Activated naive CD4-positive, alpha-beta T cell treated with anti-CD3 and anti-CD28 coated beads, Interleukin-2, amount 10 ng/mL, durations not matched to agents 7 days and 5 days (primary cell): Measurements from ENCODE around the gene HUS1B.

ENCODE experiments used
- CTCF ChIA-PET: fragments of 350-600 bp; sonication (Branson Sonifier 250); formaldehyde crosslinking; loops from one replicate; lab custom pipeline; 2021; ENCODE audit warnings: antibody characterized with exemption; lab: Charles Lee
- DNase-seq: peaks from one replicate; pipeline ENCODE4 v3.0.0-alpha.2; 2020
- H3K27ac Mint-ChIP-seq: one replicate; pipeline ENCODE4 v1.8.0; 2021; ENCODE audit warnings: mild to moderate bottlenecking, moderate library complexity, mixed read lengths
- H3K27me3 Mint-ChIP-seq: one replicate; pipeline ENCODE4 v1.8.0; 2021; ENCODE audit warnings: mild to moderate bottlenecking, mixed read lengths
- H3K36me3 Mint-ChIP-seq: one replicate; pipeline ENCODE4 v1.8.0; 2021; ENCODE audit warnings: mixed read lengths
- H3K4me1 Mint-ChIP-seq: one replicate; pipeline ENCODE4 v1.8.0; 2021; ENCODE audit warnings: mixed read lengths
- H3K4me3 Mint-ChIP-seq: one replicate; pipeline ENCODE4 v1.8.0; 2021; ENCODE audit warnings: mild to moderate bottlenecking, moderate library complexity, mixed read lengths
- H3K9me3 Mint-ChIP-seq: one replicate; pipeline ENCODE4 v1.8.0; 2021; ENCODE audit warnings: mixed read lengths

The HUS1B gene

DNA sequence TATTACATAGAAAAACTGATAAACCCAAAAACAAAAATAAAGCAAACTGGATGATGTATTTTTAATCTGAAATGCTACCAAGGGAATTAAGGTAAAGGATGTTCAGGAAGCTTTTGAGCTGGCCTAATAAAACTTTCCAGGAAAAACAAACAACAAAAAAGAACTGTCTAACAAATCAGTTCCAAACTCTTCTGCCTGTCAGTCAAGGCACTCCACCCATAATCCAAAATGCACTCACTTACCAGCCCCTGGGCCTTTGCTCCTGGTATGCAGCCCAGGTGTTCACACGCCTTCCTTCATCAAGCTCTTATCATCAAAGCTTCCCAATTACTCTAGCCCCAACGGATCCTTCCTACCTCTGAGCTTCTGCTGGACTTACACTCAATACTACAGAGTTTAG lies 32.3 kb upstream of the HUS1B start:
- Mint-ChIP-seq H3K27me3 (no peaks in the 10 kb centered on the region), H3K36me3 (peaks cover 12% of the 10 kb centered on the region), H3K4me1 (peaks cover 43% of the 10 kb centered on the region), H3K4me3 (no peak overlapping the region), H3K27ac (no peak overlapping the region), H3K9me3 (no peaks in the 10 kb centered on the region)
- no peak for DNase-seq
- CTCF ChIA-PET: interaction anchor here (0.6 to 1.5 kb wide), 3 partner anchors 9 to 31 kb away, joined by 3 read pairs; no protein-coding TSS in a partner anchor

DNA sequence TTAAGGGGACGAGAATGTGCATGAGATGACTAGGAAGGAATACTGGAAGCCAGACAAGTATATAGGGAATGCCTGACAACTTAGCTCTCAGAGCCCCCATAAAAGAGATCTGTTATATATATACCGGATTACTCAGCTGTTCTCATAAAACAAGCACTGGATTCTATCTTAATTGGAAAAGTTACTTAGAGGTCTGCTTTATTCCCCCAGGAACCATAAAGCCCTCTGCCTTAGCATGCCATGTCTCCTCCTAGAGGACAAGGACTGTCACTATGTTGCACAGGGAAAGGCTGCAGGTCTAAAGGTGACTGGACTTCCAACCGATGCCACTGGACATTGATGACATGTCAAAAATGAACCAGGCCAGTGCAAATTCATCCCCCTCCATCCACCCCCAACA lies 29.6 kb upstream of the HUS1B start:
- no peaks in the 10 kb centered on the region for H3K9me3 Mint-ChIP-seq
- no peak overlapping the region for H3K4me3 Mint-ChIP-seq
- H3K27ac Mint-ChIP-seq: no peak overlapping the region
- H3K36me3 Mint-ChIP-seq: peaks cover 14% of the 10 kb centered on the region
- CTCF ChIA-PET: no interaction called here
- DNase-seq: no peak
- H3K27me3 Mint-ChIP-seq: no peaks in the 10 kb centered on the region
- H3K4me1 Mint-ChIP-seq: peaks cover 39% of the 10 kb centered on the region

GRCh38 chr6:684831-685636 lies 28.1 kb upstream of the HUS1B start:
- H3K36me3 Mint-ChIP-seq: peaks cover 16% of the 10 kb centered on the region
- H3K9me3 Mint-ChIP-seq: no peaks in the 10 kb centered on the region
- H3K27me3 Mint-ChIP-seq: no peaks in the 10 kb centered on the region
- CTCF ChIA-PET: interaction anchor here (1.0 kb wide), 2 partner anchors 20 to 295 kb away, joined by 3 read pairs; no protein-coding TSS in a partner anchor
- no peak for DNase-seq
- peak overlapping the region; percentile 44 for H3K4me3 Mint-ChIP-seq
- peak overlapping the region; percentile 73 for H3K27ac Mint-ChIP-seq
- peaks cover 36% of the 10 kb centered on the region for H3K4me1 Mint-ChIP-seq

DNA sequence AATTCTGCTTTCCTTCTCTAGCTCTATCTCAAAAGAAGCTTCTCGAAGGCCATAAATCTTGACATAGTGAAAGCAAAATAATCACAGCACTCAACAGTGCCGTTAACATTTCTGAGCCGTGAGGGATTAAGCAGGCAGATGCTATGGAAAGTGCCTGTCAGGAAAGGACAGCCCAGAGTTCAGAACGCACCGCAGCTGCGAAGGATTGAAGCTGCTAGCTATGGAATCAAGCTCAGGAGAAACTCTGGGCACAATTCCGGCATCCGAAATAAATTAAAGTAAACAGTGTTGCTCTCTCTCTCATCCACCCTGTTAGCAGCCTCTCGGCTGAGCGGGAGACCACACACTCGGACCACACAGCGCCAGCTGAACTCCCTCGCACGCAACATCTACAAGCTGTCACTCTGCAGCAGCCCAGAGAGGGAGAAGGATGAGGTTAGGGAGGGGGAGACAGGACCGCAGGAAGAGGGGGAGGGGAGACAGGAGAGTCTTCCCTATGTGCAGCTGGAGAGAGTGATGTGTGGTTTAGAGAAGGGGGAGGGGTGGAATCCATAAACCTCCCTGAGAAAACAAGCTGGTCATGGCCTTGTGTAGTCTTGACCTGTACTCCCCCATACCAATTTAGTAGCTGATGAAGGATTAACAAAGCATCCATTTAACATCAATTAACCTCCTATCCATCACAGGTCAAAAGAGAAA lies 27.0 kb upstream of the HUS1B start:
- no peaks in the 10 kb centered on the region for H3K9me3 Mint-ChIP-seq
- H3K4me1 Mint-ChIP-seq: peaks cover 31% of the 10 kb centered on the region
- peaks cover 17% of the 10 kb centered on the region for H3K36me3 Mint-ChIP-seq
- no peak for DNase-seq
- H3K4me3 Mint-ChIP-seq: peak overlapping the region; percentile 27
- CTCF ChIA-PET: interaction anchor here (0.7 to 1.5 kb wide), 4 partner anchors 20 to 294 kb away, joined by 3 to 9 read pairs (median 4); no protein-coding TSS in a partner anchor
- no peaks in the 10 kb centered on the region for H3K27me3 Mint-ChIP-seq
- peak overlapping the region; percentile 71 for H3K27ac Mint-ChIP-seq

DNA sequence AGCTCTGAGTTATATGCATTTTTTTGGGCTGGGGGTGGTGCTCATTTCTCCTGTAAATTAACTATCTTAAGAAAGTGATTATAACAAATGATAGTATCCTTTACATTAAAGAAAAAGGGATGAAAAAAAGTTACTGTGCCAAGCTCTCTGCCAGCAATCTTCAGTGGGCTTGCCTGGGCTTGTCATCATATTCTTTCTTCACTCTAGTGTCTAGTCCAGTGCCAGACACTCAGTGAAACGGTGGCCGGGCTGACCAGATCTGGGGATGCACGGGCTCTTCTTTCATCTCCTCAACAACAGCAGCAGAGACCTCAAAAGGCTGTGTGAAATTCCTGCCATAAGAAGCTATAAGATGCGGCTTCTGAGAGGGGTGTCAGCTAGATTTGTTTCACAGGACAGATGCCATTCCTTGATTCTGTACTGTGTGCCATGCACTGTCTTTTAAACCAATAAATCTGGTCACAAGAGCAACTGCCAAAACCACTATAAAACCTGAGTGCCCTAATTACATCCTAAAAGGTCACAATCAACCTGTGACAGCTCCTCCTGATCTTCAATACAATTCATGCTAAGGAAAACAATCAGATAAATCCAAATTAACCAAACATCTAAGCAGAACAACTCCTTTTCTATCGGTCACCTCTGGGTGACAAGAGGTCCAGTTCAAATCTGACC lies 23.9 kb upstream of the HUS1B start:
- no peak for DNase-seq
- Mint-ChIP-seq H3K9me3 (no peaks in the 10 kb centered on the region), H3K4me3 (no peak overlapping the region), H3K27ac (no peak overlapping the region), H3K36me3 (peaks cover 25% of the 10 kb centered on the region), H3K4me1 (peaks cover 31% of the 10 kb centered on the region), H3K27me3 (no peaks in the 10 kb centered on the region)
- CTCF ChIA-PET: interaction anchor here (0.7 to 1.5 kb wide), 3 partner anchors 8 to 533 kb away, joined by 3 read pairs; no protein-coding TSS in a partner anchor

GRCh38 chr6:680251-680650 lies 23.4 kb upstream of the HUS1B start:
- Mint-ChIP-seq H3K9me3 (no peaks in the 10 kb centered on the region), H3K4me1 (peaks cover 27% of the 10 kb centered on the region), H3K27me3 (no peaks in the 10 kb centered on the region), H3K4me3 (no peak overlapping the region), H3K36me3 (peaks cover 23% of the 10 kb centered on the region), H3K27ac (no peak overlapping the region)
- no peak for DNase-seq
- CTCF ChIA-PET: interaction anchor here (1.4 to 1.5 kb wide), 2 partner anchors 9 to 532 kb away, joined by 3 read pairs; no protein-coding TSS in a partner anchor

DNA sequence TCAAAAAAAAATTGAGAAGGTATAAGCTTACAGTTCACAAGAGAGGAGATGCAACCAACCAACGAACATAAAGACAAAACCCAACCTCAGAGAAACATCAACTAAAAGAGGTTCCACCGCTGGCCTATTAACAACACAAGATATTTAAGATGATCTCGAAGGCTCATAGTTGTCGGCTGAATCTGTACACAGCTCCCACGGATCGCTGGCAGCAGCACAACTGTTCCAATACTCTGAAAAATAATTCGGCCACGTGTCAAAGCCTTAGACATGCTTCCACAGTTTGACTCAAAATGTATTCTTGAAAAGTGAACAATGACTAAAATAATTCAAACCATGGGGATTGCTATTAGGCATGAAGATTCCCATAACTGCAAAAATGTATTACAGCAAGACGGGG lies 22.4 kb upstream of the HUS1B start:
- H3K4me1 Mint-ChIP-seq: peaks cover 20% of the 10 kb centered on the region
- H3K36me3 Mint-ChIP-seq: peaks cover 23% of the 10 kb centered on the region
- DNase-seq: no peak
- H3K27ac Mint-ChIP-seq: no peak overlapping the region
- H3K27me3 Mint-ChIP-seq: no peaks in the 10 kb centered on the region
- H3K9me3 Mint-ChIP-seq: no peaks in the 10 kb centered on the region
- CTCF ChIA-PET: interaction anchor here (1.3 to 1.5 kb wide), 3 partner anchors 10 to 531 kb away, joined by 3 to 4 read pairs (median 3); no protein-coding TSS in a partner anchor
- H3K4me3 Mint-ChIP-seq: no peak overlapping the region

DNA sequence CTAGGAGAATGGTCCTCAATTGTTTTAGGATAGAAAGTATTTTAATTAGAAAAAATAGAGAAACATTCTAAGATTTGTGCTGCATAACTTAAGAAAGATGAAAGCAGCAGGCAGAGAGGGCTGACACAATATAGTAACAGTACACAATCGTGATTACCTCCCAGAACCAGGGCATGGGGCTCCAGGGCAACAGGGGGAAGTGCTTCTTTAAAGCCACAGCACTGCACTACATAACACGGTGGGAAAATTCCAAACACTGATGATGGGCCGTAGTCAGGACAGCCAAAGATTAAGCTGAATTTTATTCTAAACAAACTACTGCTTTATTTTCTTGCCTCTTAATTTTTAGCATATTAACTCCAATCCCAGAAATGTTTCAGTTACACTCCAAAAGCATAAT lies 21.6 kb upstream of the HUS1B start:
- Mint-ChIP-seq H3K9me3 (no peaks in the 10 kb centered on the region), H3K27ac (no peak overlapping the region), H3K36me3 (peaks cover 23% of the 10 kb centered on the region), H3K27me3 (no peaks in the 10 kb centered on the region), H3K4me3 (no peak overlapping the region), H3K4me1 (peaks cover 13% of the 10 kb centered on the region)
- CTCF ChIA-PET: interaction anchor here (1.3 kb wide), 1 partner anchor 33 kb away, joined by 4 read pairs; no protein-coding TSS in a partner anchor
- DNase-seq: no peak

- DNase-seq: no peak
- H3K36me3 Mint-ChIP-seq: peaks cover 23% of the 10 kb centered on the region
- H3K9me3 Mint-ChIP-seq: no peaks in the 10 kb centered on the region
- CTCF ChIA-PET: no interaction called here
- H3K4me1 Mint-ChIP-seq: peaks cover 10% of the 10 kb centered on the region
- no peak overlapping the region for H3K4me3 Mint-ChIP-seq
- H3K27me3 Mint-ChIP-seq: no peaks in the 10 kb centered on the region
- H3K27ac Mint-ChIP-seq: no peak overlapping the region
Observed at GRCh38 chr6:677919-678318, 21.0 kb upstream of the HUS1B start.

DNA sequence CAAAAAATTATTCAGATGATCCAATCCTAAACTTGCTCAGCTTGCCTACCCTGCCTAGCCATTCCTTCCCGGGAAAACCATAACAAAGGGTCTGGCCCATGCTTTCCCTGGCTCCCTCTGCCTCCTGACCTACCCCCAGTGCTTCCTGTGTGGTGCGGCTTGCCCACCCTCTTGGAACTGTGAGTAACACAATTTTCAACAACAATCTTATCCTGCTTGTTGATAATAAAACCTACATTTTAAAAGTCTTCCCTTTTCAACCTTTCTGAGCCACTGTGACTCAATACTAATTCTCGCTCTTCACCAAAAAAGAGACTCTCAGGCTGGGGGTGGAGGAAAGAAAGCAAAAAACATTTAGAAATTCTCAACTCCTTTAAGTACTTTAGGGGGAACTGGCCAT lies 18.1 kb upstream of the HUS1B start:
- DNase-seq: no peak
- no peaks in the 10 kb centered on the region for H3K4me1 Mint-ChIP-seq
- no peak overlapping the region for H3K27ac Mint-ChIP-seq
- no peaks in the 10 kb centered on the region for H3K9me3 Mint-ChIP-seq
- H3K27me3 Mint-ChIP-seq: no peaks in the 10 kb centered on the region
- H3K4me3 Mint-ChIP-seq: no peak overlapping the region
- CTCF ChIA-PET: no interaction called here
- peaks cover 17% of the 10 kb centered on the region for H3K36me3 Mint-ChIP-seq

- no peak for DNase-seq
- H3K9me3 Mint-ChIP-seq: no peaks in the 10 kb centered on the region
- CTCF ChIA-PET: no interaction called here
- H3K4me3 Mint-ChIP-seq: no peak overlapping the region
- H3K4me1 Mint-ChIP-seq: no peaks in the 10 kb centered on the region
- no peak overlapping the region for H3K27ac Mint-ChIP-seq
- H3K36me3 Mint-ChIP-seq: peaks cover 15% of the 10 kb centered on the region
- H3K27me3 Mint-ChIP-seq: no peaks in the 10 kb centered on the region
Observed at GRCh38 chr6:674406-674805, 17.5 kb upstream of the HUS1B start.

DNA sequence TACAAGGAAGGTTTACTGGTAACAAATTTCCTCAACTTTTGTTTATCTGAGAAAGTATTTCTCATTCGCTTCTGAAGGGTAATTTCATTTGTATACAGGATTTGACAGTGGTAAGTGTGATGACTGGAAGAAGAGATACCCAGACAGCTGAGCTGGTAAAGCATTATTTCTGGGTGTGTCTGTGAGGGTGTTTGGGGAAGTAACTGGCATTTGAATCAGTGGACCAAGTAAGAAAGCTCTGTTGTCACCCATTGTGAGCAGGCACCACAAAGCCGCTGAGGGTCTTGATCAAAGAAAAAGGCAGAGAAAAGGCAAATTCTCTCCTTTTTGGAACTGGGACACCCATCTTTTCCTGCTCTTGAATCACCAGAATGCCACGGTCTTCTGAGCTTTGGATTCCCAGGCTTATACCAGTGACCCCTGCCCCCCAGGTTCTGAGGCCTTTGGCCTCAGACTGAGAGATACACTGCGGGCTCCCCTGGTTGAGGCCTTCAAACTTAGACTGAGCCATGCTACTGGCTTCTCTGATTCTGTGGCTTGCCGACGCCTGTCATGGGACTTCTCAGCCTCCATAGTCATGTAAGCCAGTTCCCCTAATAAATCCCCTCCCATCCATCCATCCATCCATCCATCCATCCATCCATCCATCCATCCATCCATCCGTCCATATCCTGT lies 10.5 kb upstream of the HUS1B start:
- CTCF ChIA-PET: no interaction called here
- DNase-seq: no peak
- H3K4me1 Mint-ChIP-seq: peaks cover 23% of the 10 kb centered on the region
- H3K27ac Mint-ChIP-seq: no peak overlapping the region
- peaks cover 12% of the 10 kb centered on the region for H3K9me3 Mint-ChIP-seq
- H3K4me3 Mint-ChIP-seq: no peak overlapping the region
- H3K27me3 Mint-ChIP-seq: no peaks in the 10 kb centered on the region
- H3K36me3 Mint-ChIP-seq: peaks cover 21% of the 10 kb centered on the region

DNA sequence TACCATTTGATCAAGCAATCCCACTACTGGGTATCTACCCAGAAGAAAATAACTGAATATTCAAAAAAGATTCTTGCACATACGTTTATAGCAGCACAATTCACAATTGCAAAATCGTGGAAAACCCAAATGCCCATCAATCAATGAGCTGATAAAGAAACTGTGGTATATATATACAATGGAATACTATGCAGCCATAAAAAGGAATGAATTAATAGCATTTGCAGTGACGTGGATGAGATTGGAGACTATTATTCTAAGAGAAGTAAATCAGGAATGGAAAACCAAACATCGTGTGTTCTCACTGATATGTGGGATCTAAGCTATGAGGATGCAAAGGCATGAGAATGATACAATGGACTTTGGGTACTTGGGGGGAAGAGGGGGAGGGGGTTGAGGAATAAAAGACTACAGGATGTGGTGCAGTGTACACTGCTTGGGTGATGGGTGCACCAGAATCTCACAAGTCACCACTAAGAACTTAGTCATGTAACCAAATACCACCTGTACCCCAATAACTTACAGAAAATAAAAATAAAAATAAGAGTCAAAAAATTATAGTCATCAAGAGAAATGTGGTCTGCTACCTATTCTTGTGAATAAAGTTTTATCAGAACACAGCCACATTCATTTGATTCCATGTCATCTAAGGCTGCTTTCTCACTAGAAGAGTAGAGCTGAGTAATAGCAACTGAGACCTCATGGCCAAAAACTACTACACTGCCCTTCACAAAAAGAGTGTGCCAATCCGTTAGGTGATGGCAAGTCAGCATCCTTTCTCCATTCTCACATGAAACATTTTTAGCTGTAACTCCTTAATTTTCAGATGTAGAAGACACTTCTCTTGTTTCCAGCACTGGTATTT lies 8.7 kb upstream of the HUS1B start:
- no peak overlapping the region for H3K27ac Mint-ChIP-seq
- H3K9me3 Mint-ChIP-seq: peaks cover 12% of the 10 kb centered on the region
- peaks cover 21% of the 10 kb centered on the region for H3K36me3 Mint-ChIP-seq
- no peak for DNase-seq
- H3K27me3 Mint-ChIP-seq: no peaks in the 10 kb centered on the region
- no peak overlapping the region for H3K4me3 Mint-ChIP-seq
- H3K4me1 Mint-ChIP-seq: peaks cover 31% of the 10 kb centered on the region
- CTCF ChIA-PET: no interaction called here
